GM21515 (cell line): ENCODE measurements around the gene ELF2.
"Not testable (repeated sequence)": the region's sequence is repeated elsewhere in the genome, so short reads cannot be mapped to it uniquely, and the experiment has no call there.

Source experiments
- ATAC-seq: cut with Tn5 transposase; IDR thresholded peaks from one replicate; pipeline ENCODE4 v1.9.1; 2021; ENCODE audit not compliant: unreplicated experiment

The ELF2 gene

DNA sequence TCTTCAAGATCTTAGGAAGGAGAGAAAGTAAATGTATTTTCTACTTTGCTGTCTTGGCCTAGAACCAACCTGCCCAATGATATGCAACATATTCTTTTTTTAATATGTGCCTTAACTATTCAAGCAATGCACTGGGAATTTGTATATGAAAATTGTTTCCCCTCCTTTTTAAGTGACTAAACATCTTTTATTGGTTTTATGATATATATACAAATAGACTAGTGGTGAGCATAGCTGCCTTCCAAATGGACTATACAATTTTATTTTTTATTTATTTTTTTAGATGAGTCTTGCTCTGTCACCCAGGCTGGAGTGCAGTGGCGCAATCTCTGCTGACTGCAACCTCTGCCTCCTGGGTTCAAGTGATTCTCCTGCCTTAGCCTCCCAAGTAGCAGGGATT is 151.2 kb downstream of the ELF2 start:
- ATAC-seq = no peak

DNA sequence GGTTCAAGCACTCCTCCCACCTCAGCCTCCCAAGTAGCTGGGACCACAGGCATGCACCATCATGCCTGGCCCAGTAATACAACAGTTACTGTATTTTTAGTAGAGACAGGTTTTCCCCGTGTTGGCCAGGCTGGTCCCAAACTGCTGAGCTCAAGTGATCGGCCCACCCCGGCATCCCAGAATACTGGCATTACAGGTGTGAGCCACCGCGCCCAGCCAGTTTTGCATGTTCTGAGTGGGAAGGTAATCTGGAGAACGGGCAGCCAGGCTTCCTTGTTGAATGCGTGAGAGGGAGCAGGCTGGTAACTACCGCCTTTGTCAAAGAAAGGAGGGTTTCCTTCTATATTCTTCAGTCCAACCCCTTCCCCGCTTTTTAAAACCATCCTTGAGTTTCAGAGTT is 152.3 kb downstream of the ELF2 start:
- ATAC-seq = no peak

DNA sequence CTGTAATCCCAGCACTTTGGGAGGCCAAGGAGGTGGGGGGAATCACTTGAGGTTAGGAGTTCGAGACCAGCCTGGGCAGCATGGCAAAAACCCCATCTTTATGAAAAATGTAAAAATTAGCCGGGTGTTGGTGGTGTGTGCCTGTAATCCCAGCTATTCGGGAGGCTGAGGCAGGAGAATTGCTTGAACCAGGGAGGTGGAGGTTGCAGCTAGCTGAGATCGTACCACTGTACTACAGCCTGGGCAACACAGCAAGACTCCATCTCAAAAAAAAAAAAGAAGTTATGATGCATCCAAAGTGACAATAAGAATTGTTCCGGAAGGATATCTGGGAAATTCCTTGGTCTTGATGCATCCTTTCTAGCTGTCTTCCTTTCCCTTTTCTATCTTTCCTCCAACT is 154.2 kb downstream of the ELF2 start:
- ATAC-seq = no peak

DNA sequence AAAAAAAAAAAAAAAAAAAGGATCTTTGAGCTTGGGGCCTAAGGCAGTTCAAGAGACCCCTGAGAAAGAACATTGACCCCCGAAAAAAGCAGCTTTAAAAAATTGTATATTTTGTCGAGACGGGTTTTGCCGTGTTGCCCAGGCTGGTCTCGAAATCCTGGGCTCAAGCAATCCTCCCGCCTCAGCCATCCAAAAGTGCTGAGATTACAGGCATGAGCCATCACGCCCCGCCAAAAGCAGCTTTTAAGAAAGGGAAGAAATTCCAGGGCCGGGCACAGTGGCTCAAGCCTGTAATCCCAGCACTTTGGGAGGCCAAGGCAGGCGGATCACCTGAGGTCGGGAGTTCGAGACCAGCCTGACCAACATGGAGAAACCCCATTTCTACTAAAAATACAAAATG is 155.9 kb downstream of the ELF2 start:
- not testable (repeated sequence) for ATAC-seq

DNA sequence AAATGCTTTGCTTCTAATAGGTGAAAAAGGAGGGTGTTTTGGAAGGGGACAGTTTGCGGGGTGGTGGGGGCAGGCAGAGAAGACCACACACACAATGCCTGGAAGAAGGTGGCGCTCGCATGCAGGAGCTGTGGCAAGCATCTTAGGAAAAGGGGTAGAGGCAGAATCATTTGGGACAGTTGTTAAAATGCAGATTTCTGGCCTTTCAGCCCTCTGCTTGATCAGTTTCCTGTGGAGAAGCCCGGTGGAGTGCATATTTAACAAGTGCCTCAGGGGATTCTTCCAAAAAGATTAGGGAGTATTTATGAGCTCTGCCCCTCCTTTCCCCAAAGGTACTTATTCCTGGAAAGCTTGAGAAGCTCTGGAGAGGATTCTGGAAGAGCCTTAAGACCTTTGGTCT is 156.6 kb downstream of the ELF2 start:
- no peak for ATAC-seq

DNA sequence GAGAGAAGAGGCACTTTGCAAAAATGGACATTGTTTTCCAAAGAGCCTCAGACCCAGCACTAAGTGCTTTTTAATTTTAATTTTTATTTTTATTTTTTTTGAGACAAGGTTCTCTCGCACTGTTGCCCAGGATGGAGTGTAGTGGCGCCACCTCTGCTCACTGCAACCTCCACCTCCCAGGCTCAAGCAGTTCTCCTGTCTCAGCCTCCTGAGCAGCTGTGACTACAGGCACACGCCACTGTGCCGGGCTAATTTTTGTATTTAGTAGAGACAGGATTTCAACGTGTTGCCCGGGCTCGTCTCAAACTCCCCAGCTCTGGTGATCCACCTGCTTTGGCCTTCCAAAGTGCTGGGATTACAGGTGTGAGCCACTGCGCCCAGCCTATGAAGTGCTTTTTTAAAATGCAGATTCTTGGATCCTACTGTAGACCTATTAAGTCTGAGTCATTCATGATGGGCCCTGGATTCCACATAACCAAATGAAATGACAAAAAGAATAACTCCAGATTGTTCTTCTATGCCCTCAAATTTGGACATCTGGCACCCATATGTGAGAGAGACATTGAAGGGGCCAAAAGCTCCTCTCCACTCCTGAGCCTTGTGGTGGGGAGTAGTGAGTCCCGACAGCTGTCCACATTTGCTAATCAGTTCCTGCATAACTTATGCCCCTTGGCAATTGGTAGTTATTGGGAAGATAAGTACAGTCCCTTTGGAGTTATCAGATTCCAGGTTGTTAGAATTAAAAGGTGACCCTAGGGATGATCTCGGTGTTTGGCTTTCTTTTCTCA is 157.9 kb downstream of the ELF2 start:
- no peak for ATAC-seq

DNA sequence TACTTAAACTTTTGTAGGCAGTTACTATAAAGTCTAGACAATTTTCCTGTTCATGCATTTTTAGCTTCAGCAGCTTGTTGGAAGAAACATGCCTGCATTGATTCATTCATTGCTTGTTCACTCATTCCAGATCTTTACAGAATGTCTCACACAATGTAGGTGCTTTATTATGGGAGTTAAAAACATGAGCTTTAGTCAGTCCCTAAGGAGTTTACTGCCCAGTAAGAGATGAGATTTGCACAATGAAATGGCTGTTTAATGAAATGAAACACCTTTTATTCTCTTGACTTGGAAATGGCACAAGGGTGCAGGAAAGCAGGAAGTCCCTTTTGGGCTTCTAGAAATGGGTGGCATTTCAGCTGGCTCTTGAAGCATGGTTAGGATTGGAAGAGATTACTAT is 158.5 kb downstream of the ELF2 start:
- ATAC-seq = no peak

DNA sequence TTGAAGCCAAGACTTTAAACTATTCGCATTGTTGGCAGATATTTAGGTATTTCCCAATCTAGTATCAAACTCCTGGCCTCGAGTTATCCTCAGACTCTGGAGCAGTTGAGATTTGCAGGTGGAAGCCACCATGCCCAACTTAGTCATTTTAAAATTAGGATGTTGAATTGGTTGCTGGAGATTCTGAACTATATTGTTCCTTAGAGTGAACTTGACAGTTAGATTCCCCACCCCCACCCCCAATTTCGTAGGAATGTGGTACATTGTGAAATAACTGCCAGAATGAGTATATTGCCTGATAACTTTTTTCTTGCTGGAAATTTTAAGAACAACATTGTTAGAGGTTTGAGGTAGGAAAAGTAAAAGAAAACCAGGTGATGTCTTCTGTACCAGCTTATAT is 159.2 kb downstream of the ELF2 start:
- ATAC-seq = no peak

DNA sequence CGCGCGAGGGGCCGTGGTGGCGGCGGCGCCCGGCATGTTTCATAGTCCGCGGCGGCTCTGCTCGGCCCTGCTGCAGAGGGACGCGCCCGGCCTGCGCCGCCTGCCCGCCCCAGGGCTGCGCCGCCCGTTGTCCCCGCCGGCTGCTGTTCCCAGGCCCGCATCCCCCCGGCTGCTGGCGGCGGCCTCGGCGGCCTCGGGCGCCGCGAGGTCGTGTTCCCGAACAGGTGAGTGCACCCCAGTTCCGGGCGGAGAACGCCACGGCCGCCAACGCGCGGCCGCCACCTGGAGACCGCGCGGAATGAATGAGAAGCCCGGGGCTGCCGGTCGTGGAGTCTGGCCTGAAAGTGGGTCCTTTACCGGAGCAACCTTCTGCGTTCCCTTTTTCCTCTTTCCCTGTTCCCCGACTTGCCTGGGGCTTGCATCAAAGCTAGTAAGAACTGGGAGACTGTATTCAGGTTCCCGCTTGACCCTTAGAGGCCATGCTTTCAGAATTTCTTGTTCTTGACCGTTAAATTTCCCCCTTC is 161.0 kb downstream of the ELF2 start:
- ATAC-seq = peak; percentile 40

DNA sequence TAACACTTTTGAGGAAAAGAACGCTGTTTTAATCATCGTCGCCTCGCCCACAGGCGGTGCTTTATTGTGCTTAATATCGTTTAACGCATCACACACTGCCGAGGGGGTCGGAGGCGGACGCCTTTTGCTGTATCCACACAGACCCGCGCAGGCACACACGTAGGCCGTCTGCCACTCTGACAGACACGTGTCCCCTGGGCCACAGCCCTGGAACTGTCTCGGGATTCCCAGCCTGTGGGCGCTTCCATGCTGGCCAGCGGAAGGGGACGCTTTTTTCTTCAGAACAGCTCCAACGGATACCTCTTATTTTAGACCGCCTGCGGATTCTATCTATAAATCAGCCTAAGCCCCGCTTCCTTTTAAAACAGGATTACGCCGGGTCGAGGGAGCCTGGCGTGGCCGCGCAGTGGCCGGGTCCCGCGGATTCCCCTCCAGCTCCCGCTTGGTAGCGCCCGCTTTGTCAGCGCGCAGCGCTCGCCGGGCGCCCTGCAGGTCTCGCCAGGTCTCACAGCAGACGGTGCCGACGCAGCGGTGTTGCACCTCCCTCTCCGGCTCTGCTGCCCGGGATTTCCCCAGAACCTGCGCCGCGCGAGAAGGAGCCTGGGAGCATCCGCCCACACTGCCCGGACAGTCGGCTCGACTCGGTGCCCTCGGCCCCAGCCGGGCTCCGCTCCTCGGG is 161.6 kb downstream of the ELF2 start, which contains the start of gene NOCT:
NOCT (plus strand) TSS at position 513 of the 679 bp plus-strand sequence. CDS start 201 bp downstream, outside the sequence.
- peak; percentile 95 for ATAC-seq

DNA sequence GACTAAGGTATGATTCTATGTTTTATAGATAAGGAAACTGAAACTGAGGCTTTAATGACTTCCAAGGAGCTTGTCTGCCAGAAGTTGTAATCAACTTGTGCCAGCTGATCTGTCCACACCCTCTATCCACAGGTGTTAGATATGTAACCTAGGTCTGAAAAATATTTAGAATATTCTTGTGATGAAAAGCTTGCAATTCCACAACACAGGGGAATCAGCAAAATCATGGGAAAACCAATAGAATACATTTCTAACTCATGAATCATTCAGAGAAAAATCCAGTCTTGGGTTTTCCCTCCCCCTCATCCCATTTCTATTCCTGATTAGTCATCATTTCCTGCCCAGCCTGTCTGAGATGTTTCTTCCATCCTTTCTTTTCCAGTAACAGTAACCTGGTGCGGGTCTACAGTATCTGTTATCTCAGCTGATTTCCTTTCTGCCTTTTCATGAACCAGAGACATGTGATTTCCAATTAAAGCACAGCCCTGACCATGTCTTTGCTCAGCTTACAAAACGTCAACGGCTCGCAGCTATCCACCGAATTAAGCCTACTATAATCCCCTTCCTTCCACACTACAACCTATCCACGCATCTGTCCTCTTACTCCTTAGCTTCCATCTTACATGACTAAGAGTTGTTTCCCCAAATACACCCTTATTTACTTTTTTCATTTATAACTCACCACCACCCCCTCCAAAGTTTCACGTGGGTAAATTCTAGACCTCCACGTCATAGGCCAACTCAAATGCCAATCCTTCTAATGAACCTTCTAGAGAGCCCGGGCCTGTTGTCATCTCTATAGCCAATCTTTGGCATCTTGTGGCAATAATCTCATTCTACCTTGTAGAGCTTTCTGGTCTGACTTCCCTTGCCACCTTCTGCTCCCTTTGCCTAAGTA is 162.4 kb downstream of the ELF2 start:
- ATAC-seq = peak; percentile 2

DNA sequence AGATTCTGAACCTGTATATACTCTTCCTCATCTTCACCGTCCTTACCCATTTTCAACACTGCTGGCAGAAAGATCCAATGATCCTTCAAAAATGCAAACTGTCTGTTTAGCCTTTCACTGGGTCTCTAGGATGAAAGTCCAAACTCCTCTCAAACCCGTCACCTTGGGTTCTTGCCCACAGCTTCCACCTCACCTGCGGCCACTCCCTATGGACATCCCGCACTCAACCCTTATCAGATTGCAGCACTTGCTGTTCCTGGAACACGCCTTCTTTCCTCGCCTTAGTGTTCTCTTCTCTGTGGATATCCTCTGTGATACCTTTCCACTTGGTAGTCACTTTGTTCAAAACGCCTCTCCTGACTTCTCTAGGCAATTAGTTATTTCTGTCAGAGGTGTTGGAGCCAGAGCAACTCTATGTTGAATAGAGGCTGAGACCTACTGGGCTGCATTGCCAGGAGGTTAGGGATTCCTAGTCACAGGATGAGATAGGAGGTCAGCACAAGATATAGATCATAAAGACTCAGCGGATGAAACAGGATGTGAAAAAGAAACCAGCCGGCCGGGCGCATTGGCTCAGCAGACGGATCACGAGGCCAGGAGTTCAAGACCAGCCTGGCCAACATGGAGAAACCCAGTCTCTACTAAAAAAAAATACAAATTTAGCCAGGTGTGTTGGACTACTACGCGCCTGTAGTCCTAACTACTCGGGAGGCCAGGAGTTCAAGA is 165.6 kb downstream of the ELF2 start:
- no peak for ATAC-seq

DNA sequence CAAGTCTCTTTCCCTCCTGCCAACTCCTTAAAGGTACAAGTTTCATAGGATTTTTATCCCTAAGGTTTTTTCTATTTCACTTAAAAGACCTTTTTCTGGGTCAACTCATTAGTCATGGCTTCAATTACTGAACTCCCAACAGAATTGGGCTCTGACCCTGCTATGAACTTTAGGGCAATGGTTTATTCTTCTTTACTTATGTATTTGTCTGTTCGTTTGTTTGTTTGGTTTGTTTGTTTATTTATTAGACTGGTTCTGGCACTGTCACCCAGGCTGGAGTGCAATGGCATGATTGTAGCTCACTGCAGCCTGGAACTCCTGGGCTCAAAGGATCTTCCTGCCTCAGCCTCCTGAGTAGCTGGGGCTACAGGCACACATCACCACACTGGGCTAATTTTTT is 167.3 kb downstream of the ELF2 start:
- ATAC-seq = no peak

DNA sequence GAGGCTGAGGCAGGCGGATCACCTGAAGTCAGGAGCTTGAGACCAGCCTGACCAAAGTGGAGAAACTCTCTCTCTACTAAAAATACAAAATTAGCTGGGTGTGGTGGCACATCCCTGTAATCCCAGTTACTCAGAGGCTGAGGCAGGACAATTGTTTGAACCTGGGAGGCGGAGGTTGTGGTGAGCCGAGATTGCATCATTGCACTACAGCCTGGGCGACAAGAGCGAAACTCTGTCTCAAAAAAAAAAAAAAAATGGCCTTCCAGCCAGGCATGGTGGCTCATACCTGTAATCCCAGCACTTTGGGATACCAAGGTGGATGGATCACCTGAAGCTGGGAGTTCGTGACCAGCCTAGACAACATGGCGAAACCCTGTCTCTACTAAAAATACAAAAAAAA is 168.7 kb downstream of the ELF2 start:
- not testable (repeated sequence) for ATAC-seq

DNA sequence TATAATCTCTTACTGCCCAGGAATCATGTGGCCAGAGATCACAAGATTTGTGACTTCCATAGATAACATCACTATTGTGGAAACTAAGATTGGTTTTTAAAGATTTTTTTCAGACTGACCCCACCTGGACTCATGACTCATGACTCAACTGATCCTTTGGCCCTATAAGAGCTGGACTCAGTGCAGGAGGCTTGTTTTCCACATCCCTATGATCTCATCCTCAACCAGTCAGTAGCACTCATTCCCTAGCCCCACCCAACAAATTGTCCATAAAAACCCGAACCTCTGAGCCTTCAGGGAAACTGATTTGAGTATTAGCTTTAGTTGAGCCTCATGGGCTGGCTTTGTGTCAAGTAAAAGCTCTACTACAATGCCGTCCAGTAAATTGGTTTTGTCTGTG is 169.4 kb downstream of the ELF2 start:
- no peak for ATAC-seq
